HCT116 (cell line): ENCODE data around the gene MYH1. TPM values are rescaled to one million over a fixed set of nuclear protein-coding genes. Genes with fewer than 3 reads are reported as not detected.

Source experiments
- ATAC-seq: fragments of 200-7000 bp; cut with Tn5 transposase; 2 replicates; pipeline ENCODE4 v1.9.1; 2020; ENCODE audit warnings: mild to moderate bottlenecking, moderate library complexity
- Bru-seq: library from RNA; stranded (reverse); fragments of 400-500 nt; gene quantifications from one replicate; lab custom pipeline; 2021; lab: Mats Ljungman, UMichigan
- BruChase-seq, 2 experiments: library from RNA; stranded (reverse); fragments of 400-500 nt; gene quantifications; one replicate each; lab custom pipeline; 2021; lab: Mats Ljungman, UMichigan
- BruUV-seq: library from RNA; stranded (reverse); fragments of 400-500 nt; replicated peaks from 2 replicates; lab custom pipeline; 2021; lab: Mats Ljungman, UMichigan
- CTCF ChIA-PET: fragments of 300-600 bp; sonication (Branson Sonifier 250); formaldehyde crosslinking; loops from one replicate; lab custom pipeline; 2021; ENCODE audit warnings: antibody characterized with exemption; lab: Charles Lee
- POLR2A ChIA-PET: fragments of 300-600, 350-600 bp; sonication (Branson Sonifier 250); formaldehyde crosslinking; loops from one replicate; lab custom pipeline; 2021; ENCODE audit warnings: antibody characterized with exemption; lab: Charles Lee
- RAD21 ChIA-PET, 2 experiments: fragments of 300-600 bp; sonication (Branson Sonifier 250); formaldehyde crosslinking; loops; one replicate each; lab custom pipeline; 2023; ENCODE audit warnings: low total read pairs in 2 of 2; ENCODE audit not compliant: uncharacterized antibody in 2 of 2, unreplicated experiment in 2 of 2, low non-redundant PET in 1 of 2; lab: Charles Lee
- DNase-seq: peaks from one replicate; pipeline ENCODE4 v3.0.0-alpha.2; 2010; ENCODE audit warnings: low read depth, low spot score
- H2AFZ ChIP-seq: fragments of 200-600 bp; shearing (Covaris generic), sonication (generic); 2 replicates; pipeline ENCODE4 v1.6.1; 2017; ENCODE audit warnings: low read depth, mixed run types, mixed read lengths, antibody characterized with exemption, low read length; ENCODE audit not compliant: poor library complexity, severe bottlenecking
- H3K27ac ChIP-seq: 2 replicates; pipeline ENCODE4 v1.5.1; 2012; ENCODE audit warnings: low read depth, low read length
- H3K27me3 ChIP-seq: fragments of 200-600 bp; sonication (generic); 2 replicates; pipeline ENCODE4 v1.6.1; 2016; ENCODE audit warnings: mixed run types, low read length, mixed read lengths; ENCODE audit not compliant: insufficient read depth
- H3K36me3 ChIP-seq, 2 experiments: fragments of 200-500 bp in 1 of 2; fragments of 200-600 bp in 1 of 2; sonication (Bioruptor generic) in 1 of 2; sonication (generic) in 1 of 2; 2 replicates each; pipeline versions ENCODE4 v1.5.1 to v1.6.1; 2014 to 2016; ENCODE audit warnings: low read length in 2 of 2, inconsistent platforms in 1 of 2, mixed read lengths in 1 of 2, mixed run types in 1 of 2; ENCODE audit not compliant: insufficient read depth in 2 of 2, control insufficient read depth in 1 of 2
- H3K4me1 ChIP-seq, 2 experiments: fragments of 200-600 bp in 1 of 2; sonication (generic) in 1 of 2; 2 replicates each; pipeline versions ENCODE4 v1.5.1 to v1.6.1; 2012 to 2017; ENCODE audit warnings: low read length in 2 of 2, inconsistent platforms in 1 of 2, mild to moderate bottlenecking in 1 of 2, mixed read lengths in 1 of 2, mixed run types in 1 of 2, moderate library complexity in 1 of 2; ENCODE audit not compliant: insufficient read depth in 2 of 2, control insufficient read depth in 1 of 2
- H3K4me2 ChIP-seq: fragments of 200-600 bp; sonication (generic); 2 replicates; pipeline ENCODE4 v1.6.1; 2017; ENCODE audit warnings: mixed run types, low read length, mixed read lengths
- H3K4me3 ChIP-seq, 2 experiments: fragments of 200-600 bp in 1 of 2; sonication (generic) in 1 of 2; replicated peaks in 1 of 2; 2 replicates each; pipeline ENCODE4 v1.5.1; 2011 to 2016; ENCODE audit warnings: low read length in 2 of 2, control low read depth in 1 of 2, low read depth in 1 of 2, mild to moderate bottlenecking in 1 of 2, mixed read lengths in 1 of 2, mixed run types in 1 of 2
- H3K79me2 ChIP-seq: fragments of 200-600 bp; sonication (generic); 2 replicates; pipeline ENCODE4 v1.6.1; 2017; ENCODE audit warnings: mild to moderate bottlenecking, mixed run types, low read length, moderate library complexity, mixed read lengths; ENCODE audit not compliant: insufficient read depth
- H3K9ac ChIP-seq: fragments of 200-600 bp; sonication (generic); 2 replicates; pipeline ENCODE4 v1.6.1; 2016; ENCODE audit warnings: low read length, mixed read lengths
- H3K9me2 ChIP-seq: fragments of 200-600 bp; sonication (generic), shearing (Covaris generic); 2 replicates; pipeline ENCODE4 v1.6.1; 2017; ENCODE audit warnings: mixed run types, mild to moderate bottlenecking, moderate library complexity; ENCODE audit not compliant: insufficient read depth
- H3K9me3 ChIP-seq, 2 experiments: fragments of 200-500 bp in 1 of 2; fragments of 200-600 bp in 1 of 2; sonication (Bioruptor generic) in 1 of 2; sonication (generic) in 1 of 2; 2 replicates each; pipeline ENCODE4 v1.6.1; 2014 to 2017; ENCODE audit warnings: low read length in 2 of 2, mixed read lengths in 2 of 2, inconsistent platforms in 1 of 2, low read depth in 1 of 2, mild to moderate bottlenecking in 1 of 2, mixed run types in 1 of 2, moderate library complexity in 1 of 2; ENCODE audit not compliant: control insufficient read depth in 1 of 2, insufficient read depth in 1 of 2
- H4K20me1 ChIP-seq: fragments of 200-600 bp; sonication (generic), shearing (Covaris generic); 2 replicates; pipeline ENCODE4 v1.6.1; 2017; ENCODE audit warnings: mixed run types, mild to moderate bottlenecking, moderate library complexity; ENCODE audit not compliant: insufficient read depth
- CEBPB ChIP-seq: IDR thresholded peaks from 2 replicates; pipeline ENCODE4 v1.6.1; 2012; ENCODE audit warnings: low read depth
- CTCF ChIP-seq, 3 experiments: fragments of 200-600 bp in 1 of 3; sonication (generic) in 1 of 3; IDR thresholded peaks in 2 of 3; conservative IDR thresholded peaks in 1 of 3; 2 replicates each; pipeline ENCODE4 v1.5.1; 2012 to 2017; ENCODE audit warnings: low read depth in 2 of 3, low read length in 2 of 3, antibody characterized with exemption in 1 of 3, borderline replicate concordance in 1 of 3, control low read depth in 1 of 3, mild to moderate bottlenecking in 1 of 3, mixed read lengths in 1 of 3, mixed run types in 1 of 3, moderate library complexity in 1 of 3; ENCODE audit not compliant: insufficient read depth in 1 of 3
- EZH2 ChIP-seq: fragments of 200-600 bp; sonication (generic); IDR thresholded peaks from 2 replicates; pipeline ENCODE4 v1.6.1; 2017; ENCODE audit warnings: antibody characterized with exemption, mixed run types
- EZH2phosphoT487 ChIP-seq: fragments of 200-600 bp; IDR thresholded peaks from 2 replicates; pipeline ENCODE4 v1.6.1; 2018; ENCODE audit warnings: antibody characterized with exemption, borderline replicate concordance
- FOSL1 ChIP-seq: IDR thresholded peaks from 2 replicates; pipeline ENCODE4 v1.6.1; 2012; ENCODE audit warnings: low read depth
- JUND ChIP-seq: IDR thresholded peaks from 2 replicates; pipeline ENCODE4 v1.6.1; 2012
- MAX ChIP-seq: IDR thresholded peaks from 2 replicates; pipeline ENCODE4 v1.6.1; 2012
- POLR2A ChIP-seq: IDR thresholded peaks from 2 replicates; pipeline ENCODE4 v1.7.0; 2011; ENCODE audit warnings: borderline replicate concordance; ENCODE audit not compliant: insufficient read depth, insufficient read length; ENCODE audit errors: extremely low read depth
- POLR2AphosphoS5 ChIP-seq: IDR thresholded peaks from 2 replicates; pipeline ENCODE4 v1.6.1; 2011; ENCODE audit warnings: mild to moderate bottlenecking, low read depth, low read length, moderate library complexity
- RAD21 ChIP-seq: IDR thresholded peaks from 2 replicates; pipeline ENCODE4 v1.6.1; 2012; ENCODE audit warnings: low read depth, mild to moderate bottlenecking
- REST ChIP-seq: IDR thresholded peaks from 2 replicates; pipeline ENCODE4 v1.6.1; 2012; ENCODE audit warnings: low read depth
- SIN3A ChIP-seq: IDR thresholded peaks from 2 replicates; pipeline ENCODE4 v1.6.1; 2012; ENCODE audit warnings: low read depth
- SRF ChIP-seq: IDR thresholded peaks from 2 replicates; pipeline ENCODE4 v1.6.1; 2012; ENCODE audit warnings: low read depth
- ZBTB33 ChIP-seq: IDR thresholded peaks from 2 replicates; pipeline ENCODE4 v1.6.1; 2011; ENCODE audit warnings: mild to moderate bottlenecking, low read length, moderate library complexity; ENCODE audit not compliant: insufficient replicate concordance; ENCODE audit errors: extremely low read depth
- ZFX ChIP-seq: fragments of 450-650 bp; IDR thresholded peaks from 2 replicates; pipeline ENCODE4 v1.6.1; 2017
- intact Hi-C: fragments of 100-400 bp; cut with micrococcal nuclease; formaldehyde crosslinking; loops from 2 replicates; pipeline ENCODE4 v1.10.0; 2022
- long read RNA-seq: library from polyadenylated mRNA; unstranded; transcript quantifications from one replicate; pipeline ENCODE4 v2.0.0, GENCODE V29; 2021; ENCODE audit not compliant: unreplicated experiment
- polyA plus RNA-seq: library from polyadenylated mRNA; unstranded; fragments of >200 nt; gene quantifications from 2 replicates; pipeline ENCODE4 v1.2.1, GENCODE V29; 2012; ENCODE audit warnings: missing spikeins
- total RNA-seq: library from RNA; stranded (reverse); gene quantifications from one replicate; pipeline ENCODE4 v1.2.1, GENCODE V29; 2021; ENCODE audit not compliant: unreplicated experiment

MYH1 gene
- total RNA-seq (not detected), Bru-seq, nascent RNA (not detected), BruChase-seq, experiment 1, labeled RNA remaining after a 6-hour chase (not detected), BruChase-seq, experiment 2, labeled RNA remaining after a 2-hour chase (not detected)
- not detected in 2 replicates for polyA plus RNA-seq
- long read RNA-seq, result 0 reads

GRCh38 chr17:10518271-10519037 is at the start of gene MYH1:
MYH1 (minus strand) TSS chr17:10518542; CDS start chr17:10516642, 1,900 bp downstream.
- H3K9me2 ChIP-seq, result no peaks in the 10 kb centered on the region
- peaks cover 73% of the 10 kb centered on the region for H3K27me3 ChIP-seq
- RAD21 ChIA-PET, result no interaction called here
- no peak within 1 kb of the TSS for H3K9ac ChIP-seq
- no peak within 1 kb of the TSS for H3K4me2 ChIP-seq
- H3K4me3 ChIP-seq, result no peak within 1 kb of the TSS
- no peaks in the 10 kb centered on the region for H3K79me2 ChIP-seq
- H3K27ac ChIP-seq, result no peak within 1 kb of the TSS
- intact Hi-C loops, result no loop called here
- ATAC-seq (no peak), DNase-seq (no peak)
- H3K36me3 ChIP-seq, result no peaks in the 10 kb centered on the region
- no peaks in the 10 kb centered on the region for H4K20me1 ChIP-seq
- CTCF ChIA-PET, result no interaction called here
- POLR2A ChIA-PET, result no interaction called here
- H3K4me1 ChIP-seq, result no peaks in the 10 kb centered on the region
- no peak within 1 kb of the TSS for H2AFZ ChIP-seq
- BruUV-seq, result no TSS peak
- no peaks in the 10 kb centered on the region for H3K9me3 ChIP-seq
- TF ChIP-seq REST, result no peak
- no peak for TF ChIP-seq RAD21
- no peak for TF ChIP-seq POLR2AphosphoS5
- no peak for TF ChIP-seq JUND
- no peak for TF ChIP-seq EZH2
- TF ChIP-seq EZH2phosphoT487, result no peak
- no peak for TF ChIP-seq FOSL1
- TF ChIP-seq MAX, result no peak
- no peak for TF ChIP-seq SIN3A
- no peak for TF ChIP-seq POLR2A
- TF ChIP-seq SRF, result no peak
- TF ChIP-seq CTCF (IDR thresholded peaks at IDR 0.05 in 2 of 3, conservative IDR thresholded peaks at IDR 0.05 in 1 of 3; ENCODE audit: borderline replicate concordance in 1 of 3, insufficient read depth in 1 of 3, low read depth in 2 of 3, low read length in 2 of 3), result no peak
- no peak for TF ChIP-seq ZBTB33
- TF ChIP-seq ZFX, result no peak
- no peak for TF ChIP-seq CEBPB
- TF ChIP-seq, all 23 proteins: peak for 0
